Uterus (tissue), 2 donors: ENCODE data around the gene ANKRD29.

ENCODE experiments used
- CTCF ChIP-seq, 4 experiments: fragments of 200-600 bp in 2 of 4; fragments of 450-650 bp in 2 of 4; sonication (generic) in 2 of 4; IDR thresholded peaks; one replicate each; pipeline ENCODE4 v1.5.1; 2016 to 2019; ENCODE audit warnings: antibody characterized with exemption in 4 of 4, mild to moderate bottlenecking in 2 of 4, moderate library complexity in 1 of 4
- POLR2A ChIP-seq, 2 donors: fragments of 450-650 bp; IDR thresholded peaks; one replicate each; pipeline ENCODE4 v1.6.1; 2016; ENCODE audit warnings: antibody characterized with exemption in 2 of 2, mild to moderate bottlenecking in 1 of 2, moderate library complexity in 1 of 2

- TF ChIP-seq CTCF (IDR thresholded peaks at IDR 0.05) = peak; percentile 83 to 96 (median 88)
- peak; percentile 69 to 95 for TF ChIP-seq POLR2A (IDR thresholded peaks at IDR 0.05)
Observed at GRCh38 chr18:23586249-23587196, 76.2 kb downstream of the ANKRD29 start, which contains the start of gene NPC1.
